Activated B cell treated with CpG ODN at 0.5 μM for 24 hours (primary cell): ENCODE measurements around the gene ARHGAP33. TPM values are rescaled to one million over a fixed set of nuclear protein-coding genes. Genes with fewer than 3 reads are reported as not detected.

ENCODE experiments used
- ATAC-seq: fragments of 200-7000 bp; cut with Tn5 transposase; one replicate; pipeline ENCODE4 v1.10.0; 2021; ENCODE audit warnings: low read depth, mild to moderate bottlenecking, moderate library complexity
- CTCF ChIA-PET: fragments of 350-600 bp; sonication (Branson Sonifier 250); formaldehyde crosslinking; loops from one replicate; lab custom pipeline; 2021; ENCODE audit warnings: antibody characterized with exemption; lab: Charles Lee
- POLR2A ChIA-PET: fragments of 350-600 bp; sonication (Branson Sonifier 250); formaldehyde crosslinking; loops from one replicate; lab custom pipeline; 2021; ENCODE audit warnings: antibody characterized with exemption; lab: Charles Lee
- DNase-seq: peaks from one replicate; pipeline ENCODE4 v3.0.0; 2022
- H3K27ac Mint-ChIP-seq: one replicate; pipeline ENCODE4 v1.8.0; 2020; ENCODE audit warnings: mixed read lengths
- H3K27me3 Mint-ChIP-seq: one replicate; pipeline ENCODE4 v1.8.0; 2021; ENCODE audit warnings: mixed read lengths
- H3K36me3 Mint-ChIP-seq: one replicate; pipeline ENCODE4 v1.8.0; 2021; ENCODE audit warnings: low read depth, mixed read lengths
- H3K4me1 Mint-ChIP-seq: one replicate; pipeline ENCODE4 v1.8.0; 2021; ENCODE audit warnings: mixed read lengths
- H3K4me3 Mint-ChIP-seq: one replicate; pipeline ENCODE4 v1.8.0; 2020; ENCODE audit warnings: mild to moderate bottlenecking, mixed read lengths
- H3K9me3 Mint-ChIP-seq: one replicate; pipeline ENCODE4 v1.8.0; 2020; ENCODE audit warnings: mixed read lengths
- CTCF ChIP-seq: fragments of 200-600 bp; IDR thresholded peaks from one replicate; pipeline ENCODE4 v1.8.0; 2022; ENCODE audit warnings: antibody characterized with exemption, mild to moderate bottlenecking
- intact Hi-C: fragments of 100-400 bp; cut with micrococcal nuclease; formaldehyde crosslinking; loops from one replicate; pipeline ENCODE4 v1.15.1; 2024
- total RNA-seq: library from RNA; stranded (reverse); gene quantifications from 2 replicates; pipeline ENCODE4 v1.2.3, GENCODE V29; 2022

ARHGAP33 gene
- total RNA-seq, 1 donor from 2014 or later, result 15.0 TPM

DNA sequence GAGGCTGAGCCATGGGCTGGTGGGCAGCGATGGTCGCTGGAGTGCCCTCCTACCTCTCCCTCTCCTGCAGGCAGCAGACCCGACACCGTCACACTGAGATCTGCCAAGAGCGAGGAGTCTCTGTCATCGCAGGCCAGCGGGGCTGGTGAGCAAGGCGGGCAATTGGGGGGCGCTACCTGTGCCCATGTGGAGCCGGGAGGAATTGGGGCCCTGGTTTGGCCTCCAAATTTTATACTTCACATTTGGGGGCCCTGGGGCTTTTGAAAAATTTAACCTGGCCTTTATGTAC lies 9.9 kb downstream of the ARHGAP33 start:
- H3K36me3 Mint-ChIP-seq, result peaks cover 7% of the 10 kb centered on the region
- no peak overlapping the region for H3K4me3 Mint-ChIP-seq
- H3K9me3 Mint-ChIP-seq, result no peaks in the 10 kb centered on the region
- ATAC-seq, result no peak
- TF ChIP-seq CTCF, result no peak
- no peak overlapping the region for H3K27ac Mint-ChIP-seq
- POLR2A ChIA-PET, result no interaction called here
- CTCF ChIA-PET, result no interaction called here
- H3K27me3 Mint-ChIP-seq, result no peaks in the 10 kb centered on the region
- no peak for DNase-seq
- intact Hi-C loops, result no loop called here
- no peaks in the 10 kb centered on the region for H3K4me1 Mint-ChIP-seq

- POLR2A ChIA-PET, result no interaction called here
- CTCF ChIA-PET, result no interaction called here
Observed at GRCh38 chr19:35786299-35787160, 11.2 kb downstream of the ARHGAP33 start.

GRCh38 chr19:35787227-35787799 lies 11.9 kb downstream of the ARHGAP33 start:
- CTCF ChIA-PET, result no interaction called here
- POLR2A ChIA-PET, result no interaction called here
- H3K4me1 Mint-ChIP-seq, result no peaks in the 10 kb centered on the region
- no peak for DNase-seq
- H3K36me3 Mint-ChIP-seq, result peaks cover under 1% of the 10 kb centered on the region
- intact Hi-C loops, result no loop called here
- no peak overlapping the region for H3K4me3 Mint-ChIP-seq
- no peak overlapping the region for H3K27ac Mint-ChIP-seq
- ATAC-seq, result no peak
- H3K9me3 Mint-ChIP-seq, result no peaks in the 10 kb centered on the region
- no peaks in the 10 kb centered on the region for H3K27me3 Mint-ChIP-seq
- no peak for TF ChIP-seq CTCF

More at GRCh38 chr19:35786299-35787160, 11.2 kb downstream of the ARHGAP33 start:
- no peak overlapping the region for H3K27ac Mint-ChIP-seq
- intact Hi-C loops, result no loop called here
- H3K4me3 Mint-ChIP-seq, result no peak overlapping the region
- TF ChIP-seq CTCF, result no peak
- H3K4me1 Mint-ChIP-seq, result no peaks in the 10 kb centered on the region
- H3K27me3 Mint-ChIP-seq, result no peaks in the 10 kb centered on the region
- DNase-seq (no peak), ATAC-seq (no peak)
- H3K9me3 Mint-ChIP-seq, result no peaks in the 10 kb centered on the region
- peaks cover 2% of the 10 kb centered on the region for H3K36me3 Mint-ChIP-seq

DNA sequence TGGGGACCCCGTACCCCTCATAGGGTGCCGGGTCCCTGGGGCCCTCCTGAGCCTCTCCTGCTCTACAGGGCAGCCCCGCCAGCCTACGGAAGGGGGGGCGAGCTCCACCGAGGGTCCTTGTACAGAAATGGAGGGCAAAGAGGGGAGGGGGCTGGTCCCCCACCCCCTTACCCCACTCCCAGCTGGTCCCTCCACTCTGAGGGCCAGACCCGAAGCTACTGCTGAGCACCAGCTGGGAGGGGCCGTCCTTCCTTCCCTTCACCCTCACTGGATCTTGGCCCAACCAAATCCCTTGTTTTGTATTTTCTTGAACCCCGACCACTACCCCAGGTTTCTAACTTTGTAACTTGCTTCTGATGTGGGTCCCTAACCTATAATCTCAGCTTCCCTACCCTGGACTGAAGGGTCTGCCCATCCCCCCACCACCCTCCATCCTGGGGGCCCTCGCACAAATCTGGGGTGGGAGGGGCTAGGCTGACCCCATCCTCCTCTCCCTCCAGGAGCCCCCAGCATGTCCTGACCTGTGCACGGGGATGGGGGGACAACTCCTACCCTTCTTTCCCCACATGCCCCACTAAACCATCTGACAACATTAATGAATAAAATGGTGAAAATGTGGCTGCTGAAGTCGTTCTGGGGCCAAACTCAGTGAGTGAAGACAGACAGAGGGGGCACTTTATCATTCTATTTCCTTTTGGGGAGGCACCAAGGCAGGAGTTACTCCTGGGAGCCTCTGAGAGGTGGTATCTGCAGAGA lies 13.0 kb downstream of the ARHGAP33 start:
- DNase-seq, result no peak
- Mint-ChIP-seq H3K4me1 (no peaks in the 10 kb centered on the region), H3K27ac (no peak overlapping the region), H3K27me3 (no peaks in the 10 kb centered on the region), H3K9me3 (no peaks in the 10 kb centered on the region), H3K4me3 (no peak overlapping the region), H3K36me3 (no peaks in the 10 kb centered on the region)
- intact Hi-C loops, result no loop called here
- CTCF ChIA-PET, result no interaction called here
- ATAC-seq, result no peak
- POLR2A ChIA-PET, result interaction anchor here (0.7 kb wide), 1 partner anchor 11 kb away, joined by 3 read pairs; no protein-coding TSS in a partner anchor
- no peak for TF ChIP-seq CTCF
